HG03457 (cell line): Measurements from ENCODE around the gene NUP50.

Experiments used
- ATAC-seq: cut with Tn5 transposase; IDR thresholded peaks from one replicate; pipeline ENCODE4 v1.9.1; 2021; ENCODE audit warnings: moderate number of reproducible peaks; ENCODE audit not compliant: unreplicated experiment

NUP50 gene

DNA sequence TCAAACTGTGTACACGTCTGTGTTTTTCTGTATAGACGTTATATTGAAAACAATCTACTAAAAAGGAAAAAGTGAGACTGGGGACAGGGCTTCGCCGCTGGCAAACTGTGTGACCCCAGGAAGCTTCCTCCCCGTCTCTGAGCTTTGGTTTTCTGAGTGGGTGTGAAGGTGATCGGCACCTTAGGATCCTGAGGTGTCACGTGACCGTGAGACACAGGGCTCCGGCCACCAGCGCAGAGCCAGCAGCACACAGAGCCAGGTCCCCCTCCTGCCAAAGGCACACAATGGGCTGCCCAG lies 44.9 kb downstream of the NUP50 start:
- ATAC-seq: no peak

GRCh38 chr22:45208993-45209838 lies 45.5 kb downstream of the NUP50 start:
- no peak for ATAC-seq

GRCh38 chr22:45210174-45210573 lies 46.4 kb downstream of the NUP50 start:
- no peak for ATAC-seq

DNA sequence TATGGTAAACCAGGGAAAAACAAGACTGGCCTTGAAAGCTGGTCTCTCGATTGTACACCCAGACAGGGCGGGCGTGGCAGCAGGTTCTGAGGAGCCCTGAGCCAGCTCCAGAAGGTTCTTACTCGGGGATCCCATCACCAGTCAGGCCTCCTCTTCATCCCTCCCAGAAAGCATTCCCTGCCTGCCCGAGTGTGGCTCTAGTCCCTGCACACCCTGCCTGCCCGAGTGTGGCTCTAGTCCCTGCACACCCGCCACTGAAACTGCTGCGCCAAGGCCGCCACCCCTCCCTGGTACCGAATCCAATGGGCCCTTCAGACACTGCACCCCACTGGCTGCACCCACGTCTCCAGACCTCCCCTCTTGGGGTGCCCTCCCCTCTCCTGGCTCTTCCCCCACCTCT lies 46.9 kb downstream of the NUP50 start:
- ATAC-seq: no peak

DNA sequence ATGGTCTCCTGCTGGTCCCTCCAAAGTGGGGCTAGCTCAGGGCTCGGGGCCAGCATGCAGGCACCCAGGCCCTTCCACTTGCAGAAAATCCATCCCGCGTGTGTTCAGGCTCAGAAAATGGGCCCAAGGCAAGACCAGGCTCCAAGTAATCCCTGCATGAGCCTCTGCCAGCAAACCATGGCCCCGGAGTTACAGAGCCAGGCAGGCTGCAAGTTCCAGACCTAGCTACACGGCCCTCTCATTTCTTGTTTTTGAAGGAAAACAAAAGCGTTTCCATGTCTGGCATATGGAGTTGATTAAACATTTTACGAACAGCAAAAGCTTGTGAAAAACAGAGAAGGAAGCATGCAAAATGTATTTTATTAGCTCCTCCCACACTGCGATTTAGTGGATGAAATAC lies 47.3 kb downstream of the NUP50 start:
- no peak for ATAC-seq

DNA sequence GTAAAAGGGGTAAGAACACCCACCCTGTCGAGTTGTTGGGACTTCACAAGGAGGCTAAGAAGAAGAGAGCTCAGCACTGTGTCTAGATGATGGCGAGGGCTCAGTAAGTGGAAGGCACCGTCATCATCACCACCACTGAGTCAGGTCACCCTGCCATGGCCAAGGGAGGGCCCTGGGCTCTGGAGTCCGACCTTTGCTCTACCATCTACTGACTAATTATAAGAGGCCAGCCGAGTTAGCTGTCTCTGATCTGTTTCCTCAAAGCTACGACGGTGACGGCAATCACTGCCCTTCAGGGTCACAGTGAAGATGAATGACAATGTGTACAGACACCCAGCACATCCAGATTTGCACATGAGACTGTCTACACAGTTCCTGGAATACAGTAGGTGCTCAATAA lies 47.7 kb downstream of the NUP50 start:
- ATAC-seq: no peak

- ATAC-seq: no peak
These were observed 48.1 kb downstream of the NUP50 start for GRCh38 chr22:45211848-45212247.

DNA sequence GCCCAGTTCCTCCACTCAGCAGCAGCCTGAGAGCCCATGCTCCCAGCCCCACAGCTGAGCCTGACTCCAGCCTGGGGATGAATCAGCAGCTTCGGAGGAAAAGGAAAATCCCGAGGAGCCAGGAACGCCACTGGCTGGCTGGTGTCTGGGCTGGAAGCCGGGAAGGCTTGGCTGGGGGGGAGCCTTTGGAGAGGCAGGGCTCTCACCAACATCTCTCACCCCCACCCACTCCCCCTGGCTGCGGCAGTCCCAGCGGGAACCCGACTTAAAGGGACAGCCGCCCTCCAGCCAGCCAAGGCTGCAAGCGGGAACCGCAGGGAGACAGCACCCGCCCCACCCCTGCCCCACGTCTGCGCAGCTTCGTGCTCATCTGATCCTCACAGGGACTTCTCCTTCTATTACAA lies 48.6 kb downstream of the NUP50 start:
- ATAC-seq: no peak

GRCh38 chr22:45212992-45213751 lies 49.4 kb downstream of the NUP50 start:
- no peak for ATAC-seq

DNA sequence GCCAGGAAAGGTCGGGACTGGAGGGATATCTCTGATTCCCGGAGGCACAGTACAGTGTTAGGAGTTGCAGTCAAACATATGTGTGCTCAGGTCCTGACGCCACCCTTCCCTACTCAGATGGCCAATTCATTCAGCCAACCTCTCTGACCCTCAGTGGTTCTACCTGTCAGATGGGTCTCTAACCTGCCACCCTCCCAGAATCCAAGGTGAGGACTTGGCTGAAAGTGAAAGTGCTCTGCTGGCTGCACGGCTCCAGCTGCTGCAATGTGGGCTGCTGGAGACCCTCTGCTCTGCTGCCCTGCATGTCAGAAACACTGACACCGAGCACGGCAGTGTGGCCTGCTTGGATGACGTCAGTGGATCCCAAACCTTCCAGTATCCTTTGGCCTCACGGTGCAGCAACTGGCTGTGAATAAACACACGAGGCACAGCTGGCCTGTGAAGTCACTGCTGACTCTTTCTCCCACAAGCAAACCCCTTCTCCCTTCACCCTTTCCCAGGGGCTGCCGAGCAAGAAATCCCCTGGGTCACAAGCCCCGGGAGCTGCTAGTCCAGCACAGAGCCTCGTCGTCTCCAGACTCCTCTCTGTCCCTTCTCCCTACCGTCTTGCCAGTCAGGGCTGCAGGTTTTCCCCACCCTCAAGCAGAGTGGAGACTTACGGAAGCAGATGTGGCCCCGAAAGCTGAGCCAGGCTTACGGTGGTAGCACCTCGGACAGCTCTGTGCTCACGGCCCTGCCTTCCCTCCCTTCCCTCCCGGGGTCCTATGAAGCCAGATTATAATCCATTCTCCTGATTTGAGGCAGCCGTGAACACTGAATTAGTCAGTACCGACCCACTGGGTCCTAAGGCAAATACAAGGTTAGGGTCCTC lies 52.6 kb downstream of the NUP50 start:
- ATAC-seq: no peak

- ATAC-seq: no peak
These were observed 53.6 kb downstream of the NUP50 start for GRCh38 chr22:45217345-45217744.

DNA sequence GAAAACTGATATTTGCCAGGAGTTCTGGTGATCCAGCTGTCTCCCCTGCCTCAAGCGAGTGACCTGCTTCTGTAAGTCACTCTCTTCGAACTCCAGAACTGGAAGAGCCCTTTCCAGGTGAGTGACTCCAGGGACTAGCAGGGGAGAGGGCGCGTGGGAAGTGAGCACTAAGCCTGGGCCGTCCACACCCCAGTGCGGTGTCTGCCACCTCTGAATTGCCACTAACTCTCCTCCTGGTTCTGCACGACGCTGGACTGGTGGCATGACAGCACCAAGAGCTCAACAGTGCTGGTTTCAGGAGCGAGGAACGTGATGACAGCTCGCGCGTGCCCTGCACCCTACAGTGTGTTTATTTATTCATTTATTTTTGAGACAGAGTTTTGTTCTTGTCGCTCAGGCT lies 54.1 kb downstream of the NUP50 start:
- no peak for ATAC-seq

GRCh38 chr22:45218976-45219375 lies 55.3 kb downstream of the NUP50 start:
- no peak for ATAC-seq

DNA sequence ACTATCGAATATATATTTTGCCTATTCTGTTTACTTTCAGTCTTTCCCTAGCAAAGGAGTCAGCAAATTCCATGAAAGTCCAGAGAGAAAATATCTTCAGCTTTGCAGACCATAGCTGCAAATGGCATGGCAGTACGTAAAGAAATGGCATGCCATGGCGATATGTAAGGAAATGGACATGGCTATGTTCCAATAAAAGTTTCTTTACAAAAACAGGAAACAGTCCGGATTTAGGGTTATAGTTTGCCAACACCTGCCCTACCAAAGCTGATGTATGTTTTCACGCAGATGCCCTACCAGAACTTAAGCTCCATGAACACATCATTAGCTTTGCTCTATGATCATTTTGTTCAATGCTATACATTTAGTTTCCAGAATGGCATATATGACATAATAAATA lies 57.5 kb downstream of the NUP50 start:
- no peak for ATAC-seq

- no peak for ATAC-seq
These were observed 59.8 kb downstream of the NUP50 start for GRCh38 chr22:45223304-45224117.

DNA sequence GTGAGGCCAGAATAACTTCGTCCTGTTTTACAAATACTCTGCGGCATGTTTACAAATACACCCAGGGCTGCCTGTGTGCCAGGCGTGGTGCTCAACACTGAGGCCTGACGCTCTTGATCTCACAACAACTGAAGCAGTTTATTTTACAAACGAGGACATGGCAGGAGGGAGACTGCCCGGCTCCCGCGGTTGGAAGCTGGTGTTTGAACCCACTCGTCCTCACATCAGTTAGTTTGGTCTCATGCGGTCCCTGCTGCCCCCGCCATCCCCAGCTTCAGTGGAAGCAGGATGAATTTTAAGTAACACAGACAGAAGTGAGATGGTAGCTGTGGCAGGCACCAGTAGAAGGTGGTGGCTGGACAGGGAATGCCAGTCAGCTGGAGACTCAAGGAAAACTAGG lies 60.6 kb downstream of the NUP50 start:
- ATAC-seq: no peak

GRCh38 chr22:45224988-45225731 lies 61.4 kb downstream of the NUP50 start:
- no peak for ATAC-seq

DNA sequence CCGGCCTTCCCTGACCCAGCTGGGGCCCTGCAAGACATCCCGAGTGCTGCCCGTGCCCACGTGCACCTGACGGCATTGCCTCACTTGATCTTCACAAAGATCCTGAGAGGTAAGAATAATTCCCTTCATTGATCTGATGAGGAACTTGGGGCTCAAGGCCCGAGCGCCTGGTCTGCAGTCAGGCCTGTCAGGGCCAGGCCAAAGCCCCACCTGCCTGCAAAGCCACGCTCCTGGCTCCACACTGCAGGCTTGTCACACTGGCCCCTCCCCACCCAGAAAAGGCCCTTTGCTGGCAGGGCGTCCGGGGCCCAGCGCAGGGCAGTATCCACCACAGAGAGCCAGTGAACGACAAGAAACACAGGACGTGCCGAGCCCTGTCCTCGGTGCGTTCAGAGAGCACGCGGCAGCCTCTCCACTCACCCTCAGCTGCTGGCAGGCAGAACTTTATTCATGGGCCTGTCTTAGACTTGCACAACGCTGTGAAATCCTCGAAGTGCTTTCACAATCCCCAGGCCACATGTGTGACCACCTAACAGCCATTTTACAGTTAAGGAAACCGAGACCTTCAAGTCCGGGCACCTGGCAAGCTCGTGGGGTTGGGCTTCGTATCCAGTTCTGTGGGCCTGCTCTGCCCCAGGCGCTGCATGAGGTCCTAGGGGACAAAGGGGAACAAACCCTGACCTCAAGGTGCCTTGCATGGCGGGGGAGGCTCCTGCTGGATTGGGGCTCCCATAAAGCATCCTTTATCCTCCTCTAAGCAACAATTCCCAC lies 62.2 kb downstream of the NUP50 start:
- no peak for ATAC-seq

- ATAC-seq: no peak
These were observed 62.9 kb downstream of the NUP50 start for GRCh38 chr22:45226503-45227186.
